ENCODE results near the gene SFTPA1. TPM values are rescaled to one million over a fixed set of nuclear protein-coding genes. Genes with fewer than 3 reads are reported as not detected.

The SFTPA1 gene
- total RNA-seq, 1 experiment from 2014 or later = not detected

DNA sequence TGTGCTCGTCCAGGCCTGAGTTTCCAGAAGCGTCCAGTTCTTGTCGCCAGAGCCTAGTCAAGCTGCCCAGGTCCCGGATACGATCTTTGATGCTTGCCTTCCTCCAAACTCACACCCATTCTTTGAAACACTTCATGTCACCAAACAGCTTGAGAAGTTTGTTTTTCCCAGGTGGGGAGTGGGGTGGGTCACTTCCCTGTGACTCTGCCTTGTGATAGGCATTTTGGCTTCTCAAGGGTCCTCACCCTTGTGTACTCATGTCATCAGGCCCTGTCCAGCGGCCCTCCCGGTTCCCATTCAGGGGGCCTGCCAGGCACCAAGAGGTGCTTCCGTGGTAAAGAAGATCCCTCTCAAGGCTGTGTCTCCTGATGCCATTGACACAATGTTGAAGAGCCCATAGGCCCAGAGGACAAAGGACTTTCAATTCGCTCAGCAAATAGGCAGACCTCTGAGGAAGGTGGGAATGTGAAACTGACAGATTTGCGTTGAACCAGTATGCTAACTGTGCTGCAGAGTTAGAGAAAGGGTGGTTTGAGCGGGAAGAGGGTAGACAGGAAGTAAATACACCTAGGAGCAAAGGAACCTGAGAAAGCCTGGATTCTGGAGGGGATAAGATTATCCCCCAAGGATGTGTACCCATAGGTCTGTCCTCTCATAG lies 24.7 kb upstream of the SFTPA1 start:
- Histone ChIP-seq H3K4ac (ENCODE audit: low read depth, low read length) (no peak overlapping the region), H3K18ac (ENCODE audit: insufficient read length, low read depth, low read length) (no peak overlapping the region), H2BK12ac (ENCODE audit: insufficient read length, low read depth, low read length) (no peak overlapping the region), H3K56ac (ENCODE audit: insufficient read length, low read depth, low read length) (no peak overlapping the region), H3K9ac (ENCODE audit: extremely low read depth, insufficient read length, low read length) (no peak overlapping the region), H2BK120ac (ENCODE audit: low read depth, low read length, poor library complexity, severe bottlenecking) (no peak overlapping the region), H3K9me3 (ENCODE audit: control insufficient read depth, low read depth, low read length) (no peaks in the 10 kb centered on the region), H3K27ac (ENCODE audit: insufficient read length, low read depth, low read length) (no peak overlapping the region), H3K23me2 (ENCODE audit: insufficient read length, low read depth, low read length, poor library complexity, severe bottlenecking) (no peaks in the 10 kb centered on the region), H3T11ph (ENCODE audit: low read length) (no peak overlapping the region), H3K79me2 (ENCODE audit: insufficient read depth, low read length) (no peaks in the 10 kb centered on the region), H4K5ac (ENCODE audit: insufficient read length, low read depth, low read length) (no peak overlapping the region), H2BK15ac (ENCODE audit: low read depth, low read length) (no peak overlapping the region), H3K4me2 (ENCODE audit: insufficient read depth, insufficient read length, low read length) (no peak overlapping the region), H2BK5ac (ENCODE audit: insufficient read length, low read length) (no peak overlapping the region), H3K27me3 (ENCODE audit: insufficient read depth, low read length) (no peaks in the 10 kb centered on the region), H3K23ac (ENCODE audit: insufficient read length, low read depth, low read length) (no peak overlapping the region), H3K14ac (ENCODE audit: insufficient read depth, low read length) (no peak overlapping the region), H2AFZ (ENCODE audit: low read length) (no peak overlapping the region), H4K20me1 (ENCODE audit: control insufficient read depth, insufficient read depth, insufficient read length) (no peaks in the 10 kb centered on the region), H4K91ac (ENCODE audit: insufficient read length, low read depth, low read length) (no peak overlapping the region), H3K4me1 (ENCODE audit: insufficient read depth, low read length) (no peaks in the 10 kb centered on the region), H2AK5ac (ENCODE audit: insufficient read length, low read length) (no peak overlapping the region), H4K8ac (replicated peaks; ENCODE audit: insufficient read length, low read depth, low read length) (no peak overlapping the region), H2BK20ac (ENCODE audit: low read depth, low read length, poor library complexity, severe bottlenecking) (no peak overlapping the region), H3K79me1 (ENCODE audit: insufficient read depth, low read depth, low read length, poor library complexity, severe bottlenecking) (no peaks in the 10 kb centered on the region)
- Mint-ChIP-seq H3K9me3 (peaks cover 0 to 3% of the 10 kb centered on the region in 2 experiments; a peak in 2 of 5 replicates), H3K4me3 (no peak overlapping the region), H3K36me3 (ENCODE audit: insufficient read depth in 1 of 3, low read depth in 3 of 3) (no peaks in the 10 kb centered on the region), H3K27me3 (ENCODE audit: low read depth) (peaks cover 32% of the 10 kb centered on the region), H3K27ac (no peak overlapping the region; a peak in 1 of 7 replicates), H3K4me1 (peaks cover 0 to 4% of the 10 kb centered on the region in 2 experiments; a peak in 1 of 4 replicates)
- TF ChIP-seq, protein P1, sequence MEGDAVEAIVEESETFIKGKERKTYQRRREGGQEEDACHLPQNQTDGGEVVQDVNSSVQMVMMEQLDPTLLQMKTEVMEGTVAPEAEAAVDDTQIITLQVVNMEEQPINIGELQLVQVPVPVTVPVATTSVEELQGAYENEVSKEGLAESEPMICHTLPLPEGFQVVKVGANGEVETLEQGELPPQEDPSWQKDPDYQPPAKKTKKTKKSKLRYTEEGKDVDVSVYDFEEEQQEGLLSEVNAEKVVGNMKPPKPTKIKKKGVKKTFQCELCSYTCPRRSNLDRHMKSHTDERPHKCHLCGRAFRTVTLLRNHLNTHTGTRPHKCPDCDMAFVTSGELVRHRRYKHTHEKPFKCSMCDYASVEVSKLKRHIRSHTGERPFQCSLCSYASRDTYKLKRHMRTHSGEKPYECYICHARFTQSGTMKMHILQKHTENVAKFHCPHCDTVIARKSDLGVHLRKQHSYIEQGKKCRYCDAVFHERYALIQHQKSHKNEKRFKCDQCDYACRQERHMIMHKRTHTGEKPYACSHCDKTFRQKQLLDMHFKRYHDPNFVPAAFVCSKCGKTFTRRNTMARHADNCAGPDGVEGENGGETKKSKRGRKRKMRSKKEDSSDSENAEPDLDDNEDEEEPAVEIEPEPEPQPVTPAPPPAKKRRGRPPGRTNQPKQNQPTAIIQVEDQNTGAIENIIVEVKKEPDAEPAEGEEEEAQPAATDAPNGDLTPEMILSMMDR (conservative IDR thresholded peaks at IDR 0.05) = no peak
- no peak for DNase-seq
- no CpG with 5 or more reads among the region's 11 CpGs for WGBS (ENCODE audit: extremely low coverage, insufficient read length, low lambda C conversion rate)
